GM13976 (cell line): Measurements from ENCODE around the gene PTBP1.

Source experiments
- DNase-seq: peaks from one replicate; pipeline ENCODE4 v3.0.0; 2012; ENCODE audit warnings: low spot score
- in situ Hi-C: fragments of 300-500 bp; cut with MboI; formaldehyde crosslinking; loops from one replicate; pipeline ENCODE4 v1.12.0; 2022; ENCODE audit warnings: low sequenced_read_pairs, mixed read lengths, inconsistent platforms; ENCODE audit not compliant: unreplicated experiment
- TF ChIP-seq, protein P1 (sequence below): IDR thresholded peaks from 2 replicates; pipeline ENCODE4 v1.5.1; 2012; ENCODE audit warnings: borderline replicate concordance, mild to moderate bottlenecking; ENCODE audit not compliant: insufficient read depth; ENCODE audit errors: extremely low read depth, missing control alignments, control extremely low read depth

PTBP1 gene

DNA sequence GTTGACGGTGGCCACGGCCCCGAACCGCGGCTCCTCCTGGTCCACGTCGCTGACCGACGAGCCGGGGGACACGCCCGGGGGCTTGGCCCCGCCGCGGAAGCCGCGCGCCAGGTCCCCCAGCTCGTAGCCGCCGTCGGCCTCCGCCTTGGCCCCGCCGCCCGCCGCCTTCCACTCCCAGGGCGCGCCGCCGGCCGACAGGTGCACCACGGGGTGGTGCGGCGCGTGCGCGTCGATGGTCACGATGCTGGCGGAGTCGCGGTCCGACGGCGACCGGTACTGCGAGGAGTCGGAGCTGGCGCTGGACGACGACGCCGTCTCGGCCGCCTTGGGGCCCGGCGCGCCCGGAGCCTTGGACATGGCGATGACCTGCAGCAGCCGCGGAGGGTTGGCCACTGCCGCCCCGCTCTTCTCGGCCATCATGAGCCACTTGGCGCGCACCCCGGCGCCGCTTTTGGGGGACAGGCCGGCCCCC, 15.5 kb downstream of the PTBP1 start:
- in situ Hi-C loops, result no loop called here
- no peak for DNase-seq
- TF ChIP-seq, protein P1, sequence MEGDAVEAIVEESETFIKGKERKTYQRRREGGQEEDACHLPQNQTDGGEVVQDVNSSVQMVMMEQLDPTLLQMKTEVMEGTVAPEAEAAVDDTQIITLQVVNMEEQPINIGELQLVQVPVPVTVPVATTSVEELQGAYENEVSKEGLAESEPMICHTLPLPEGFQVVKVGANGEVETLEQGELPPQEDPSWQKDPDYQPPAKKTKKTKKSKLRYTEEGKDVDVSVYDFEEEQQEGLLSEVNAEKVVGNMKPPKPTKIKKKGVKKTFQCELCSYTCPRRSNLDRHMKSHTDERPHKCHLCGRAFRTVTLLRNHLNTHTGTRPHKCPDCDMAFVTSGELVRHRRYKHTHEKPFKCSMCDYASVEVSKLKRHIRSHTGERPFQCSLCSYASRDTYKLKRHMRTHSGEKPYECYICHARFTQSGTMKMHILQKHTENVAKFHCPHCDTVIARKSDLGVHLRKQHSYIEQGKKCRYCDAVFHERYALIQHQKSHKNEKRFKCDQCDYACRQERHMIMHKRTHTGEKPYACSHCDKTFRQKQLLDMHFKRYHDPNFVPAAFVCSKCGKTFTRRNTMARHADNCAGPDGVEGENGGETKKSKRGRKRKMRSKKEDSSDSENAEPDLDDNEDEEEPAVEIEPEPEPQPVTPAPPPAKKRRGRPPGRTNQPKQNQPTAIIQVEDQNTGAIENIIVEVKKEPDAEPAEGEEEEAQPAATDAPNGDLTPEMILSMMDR, result no peak

DNA sequence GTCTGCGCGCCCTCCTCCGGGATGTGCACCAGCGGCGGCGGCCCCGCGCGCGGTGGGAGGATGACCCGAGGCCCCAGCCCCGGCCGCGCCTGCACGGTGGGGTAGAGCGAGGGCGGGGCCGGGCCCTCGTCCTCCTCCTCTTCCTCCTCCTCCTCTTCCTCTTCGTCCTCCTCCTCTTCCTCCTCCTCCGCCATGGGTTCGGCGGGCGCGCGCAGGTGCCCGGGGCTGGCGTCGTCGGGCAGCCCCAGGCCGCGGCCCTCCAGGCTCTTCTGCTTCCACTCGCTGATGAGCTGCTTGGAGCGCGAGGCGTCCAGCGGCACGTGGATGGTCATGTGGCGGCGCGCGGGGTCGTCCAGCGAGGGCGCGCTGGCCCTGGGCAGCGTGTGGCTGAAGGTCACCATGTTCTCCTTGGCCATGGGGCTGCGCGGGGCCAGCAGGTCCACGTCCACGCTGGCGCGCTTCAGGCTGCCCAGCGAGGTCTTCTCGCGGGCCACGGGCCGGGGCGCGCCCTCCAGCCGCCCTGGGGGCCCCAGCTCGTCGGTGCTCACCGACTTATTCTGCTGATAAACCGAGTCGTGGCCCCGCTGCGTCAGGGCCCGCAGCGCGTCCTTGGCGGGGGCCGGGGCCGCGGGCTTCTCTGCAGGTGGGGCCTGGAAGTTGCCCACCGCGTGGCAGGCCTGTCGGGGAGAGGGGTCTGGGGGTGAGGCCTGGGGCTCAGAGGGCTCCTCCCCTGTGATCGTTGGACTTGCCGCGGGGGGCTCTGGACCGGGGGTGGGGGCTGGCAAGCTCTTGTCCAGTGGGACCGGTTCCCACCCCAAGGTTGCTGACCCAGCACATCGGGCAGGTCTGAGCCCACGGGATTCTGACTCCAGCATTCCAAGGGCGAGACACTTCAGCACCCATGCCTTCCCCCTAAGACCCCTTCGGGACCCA, 16.2 kb downstream of the PTBP1 start:
- TF ChIP-seq, protein P1, result no peak
- in situ Hi-C loops, result no loop called here
- DNase-seq, result no peak

DNA sequence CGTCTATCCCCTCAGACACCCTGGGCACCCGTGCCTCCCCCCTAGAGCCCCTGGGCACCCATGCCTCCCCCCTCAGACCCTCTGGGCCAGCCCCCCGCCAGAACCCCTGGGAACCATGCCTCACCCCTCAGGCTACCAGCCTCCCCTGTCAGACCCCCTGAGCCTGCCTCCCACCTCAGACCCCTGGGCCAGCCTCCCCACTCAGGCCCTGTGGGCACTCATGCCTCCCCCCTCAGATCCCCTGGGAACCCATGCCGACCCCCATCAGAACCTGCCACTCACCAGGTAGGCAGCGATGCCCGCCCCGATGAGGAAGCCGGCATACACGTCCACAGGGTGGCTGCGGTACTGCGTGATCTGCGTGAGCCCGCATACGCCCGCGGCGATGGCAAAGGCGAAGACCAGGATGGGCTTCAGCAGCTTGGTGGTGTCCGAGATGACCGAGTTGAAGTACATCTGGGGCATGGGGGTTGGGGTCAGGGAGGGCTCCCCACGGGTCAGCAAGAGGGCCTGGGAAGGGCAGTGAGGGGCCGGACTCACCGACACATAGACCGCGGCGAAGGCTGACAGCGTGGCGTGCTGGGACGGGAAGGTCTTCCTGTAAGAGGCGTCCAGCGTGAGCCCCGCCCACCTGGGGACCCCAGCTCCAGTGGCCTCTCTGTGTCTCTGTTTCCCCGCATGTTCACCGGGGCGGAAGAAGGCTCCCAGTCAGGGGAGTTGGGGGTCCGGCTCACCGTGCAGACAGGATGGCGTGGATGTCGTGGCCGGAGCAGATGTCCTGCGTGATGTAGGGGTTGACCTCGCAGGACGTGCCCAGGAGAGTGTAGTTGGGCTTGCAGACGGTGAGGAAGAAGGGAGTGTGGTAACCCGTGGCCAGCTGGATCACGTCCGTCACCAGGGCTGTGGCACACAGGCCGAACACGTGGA, 17.2 kb downstream of the PTBP1 start:
- TF ChIP-seq, protein P1, result no peak
- in situ Hi-C loops, result no loop called here
- DNase-seq, result no peak

DNA sequence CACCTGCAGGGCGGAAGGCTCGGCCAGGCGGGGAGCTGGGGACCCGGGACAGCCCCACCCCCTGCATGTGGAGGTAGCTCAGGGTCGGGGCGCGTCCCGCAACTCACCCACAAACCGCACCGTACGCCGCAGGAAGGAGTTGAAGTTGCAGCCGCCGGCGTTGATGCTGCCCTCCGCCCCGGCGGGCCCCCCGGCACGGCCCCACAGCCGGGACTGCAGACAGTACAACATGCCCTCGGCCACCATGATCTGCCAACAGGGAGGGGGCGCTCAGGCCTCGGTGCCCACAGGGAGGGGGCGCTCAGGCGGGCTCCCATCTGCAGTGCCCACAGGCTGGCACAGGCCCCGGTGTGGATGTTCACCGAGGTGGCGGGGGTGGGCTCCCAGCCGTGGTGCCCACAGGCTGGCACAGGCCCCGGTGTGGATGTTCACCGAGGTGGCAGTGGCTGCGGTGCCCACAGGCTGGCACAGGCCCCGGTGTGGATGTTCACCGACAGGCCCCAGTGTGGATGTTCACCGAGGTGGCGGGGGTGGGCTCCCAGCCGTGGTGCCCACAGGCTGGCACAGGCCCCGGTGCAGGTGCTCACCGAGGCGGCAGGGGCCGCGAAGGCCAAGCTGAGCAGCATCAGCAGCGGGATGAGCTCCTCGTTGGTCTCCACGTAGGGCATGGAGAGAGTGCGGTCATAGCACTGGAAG, 18.0 kb downstream of the PTBP1 start:
- in situ Hi-C loops, result no loop called here
- TF ChIP-seq, protein P1, result no peak
- no peak for DNase-seq

DNA sequence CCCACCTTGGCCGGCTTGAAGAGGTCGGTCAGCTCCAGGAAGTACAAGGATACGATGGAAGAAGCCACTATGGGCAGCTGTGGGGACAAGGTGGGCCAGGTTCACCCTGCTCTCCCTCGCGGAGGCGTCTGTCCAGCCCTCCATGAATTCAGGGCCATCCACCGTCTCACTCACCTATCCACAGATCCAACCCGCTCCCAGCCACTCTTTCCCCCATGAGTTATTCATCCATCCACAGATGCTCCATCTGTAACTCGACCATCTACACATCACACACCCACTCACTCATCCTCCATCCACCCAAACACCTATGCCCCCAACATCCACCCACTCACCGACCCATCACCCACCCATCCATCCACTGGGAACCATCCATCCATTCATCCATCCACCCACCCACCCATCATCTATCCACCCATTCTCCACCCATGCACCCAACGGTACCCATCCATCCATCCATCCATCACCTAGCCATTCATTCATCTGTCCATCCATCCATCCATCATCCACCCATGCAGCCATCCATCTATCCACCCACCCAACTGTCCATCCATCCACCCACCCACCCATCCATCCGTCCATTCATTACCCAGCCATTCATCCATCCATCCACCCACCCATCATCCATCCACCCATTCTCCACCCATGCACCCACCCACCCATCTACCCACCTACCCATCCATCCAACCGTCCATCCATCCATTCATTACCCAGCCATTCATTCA, 18.7 kb downstream of the PTBP1 start:
- TF ChIP-seq, protein P1, result no peak
- no peak for DNase-seq
- in situ Hi-C loops, result no loop called here
